GM23248 (cell line): ENCODE data around the gene IPO5. TPM values are rescaled to one million over a fixed set of nuclear protein-coding genes. Genes with fewer than 3 reads are reported as not detected.
A peak's percentile ranks its signal among the peaks of the same experiment; 100 is the strongest.

ENCODE experiments used
- DNase-seq: peaks from one replicate; pipeline ENCODE4 v3.0.0-alpha.2; 2015
- H2AFZ ChIP-seq: fragments of 200-600 bp; sonication (generic); 2 replicates; pipeline ENCODE4 v1.6.1; 2016; ENCODE audit warnings: antibody characterized with exemption
- H3F3A ChIP-seq: fragments of 200-600 bp; sonication (generic); 2 replicates; pipeline ENCODE4 v1.6.1; 2016; ENCODE audit warnings: mild to moderate bottlenecking, antibody characterized with exemption, mixed run types; ENCODE audit not compliant: insufficient read depth
- H3K27ac ChIP-seq: fragments of 200-600 bp; sonication (generic); 2 replicates; pipeline ENCODE4 v1.5.1; 2016; ENCODE audit warnings: mild to moderate bottlenecking
- H3K27me3 ChIP-seq: fragments of 200-600 bp; sonication (generic); replicated peaks from 2 replicates; pipeline ENCODE4 v1.6.1; 2016; ENCODE audit warnings: mild to moderate bottlenecking; ENCODE audit not compliant: insufficient read depth
- H3K36me3 ChIP-seq: fragments of 200-600 bp; sonication (generic); 2 replicates; pipeline ENCODE4 v1.6.1; 2016; ENCODE audit warnings: low read depth, mild to moderate bottlenecking
- H3K4me1 ChIP-seq: fragments of 200-600 bp; sonication (generic); 2 replicates; pipeline ENCODE4 v1.6.1; 2016; ENCODE audit warnings: mild to moderate bottlenecking; ENCODE audit not compliant: insufficient read depth
- H3K4me2 ChIP-seq: fragments of 200-600 bp; sonication (generic); one replicate; pipeline ENCODE4 v1.6.1; 2016; ENCODE audit warnings: mild to moderate bottlenecking; ENCODE audit not compliant: unreplicated experiment
- H3K4me3 ChIP-seq: fragments of 200-600 bp; sonication (generic); 2 replicates; pipeline ENCODE4 v1.5.1; 2016; ENCODE audit warnings: mild to moderate bottlenecking
- H3K79me2 ChIP-seq: fragments of 200-600 bp; sonication (generic); 2 replicates; pipeline ENCODE4 v1.6.1; 2016; ENCODE audit warnings: mild to moderate bottlenecking; ENCODE audit not compliant: insufficient read depth
- H3K9ac ChIP-seq: fragments of 200-600 bp; sonication (generic); 2 replicates; pipeline ENCODE4 v1.6.1; 2016; ENCODE audit warnings: mild to moderate bottlenecking
- H3K9me2 ChIP-seq: fragments of 200-600 bp; sonication (generic); 2 replicates; pipeline ENCODE4 v1.6.1; 2016; ENCODE audit warnings: mixed run types, mild to moderate bottlenecking, moderate library complexity; ENCODE audit not compliant: insufficient read depth
- H3K9me3 ChIP-seq: fragments of 200-600 bp; sonication (generic); one replicate; pipeline ENCODE4 v1.6.1; 2017; ENCODE audit warnings: low read depth
- H4K20me1 ChIP-seq: fragments of 200-600 bp; sonication (generic); 2 replicates; pipeline ENCODE4 v1.6.0; 2016; ENCODE audit not compliant: insufficient read depth
- EZH2 ChIP-seq: fragments of 200-600 bp; sonication (generic); IDR thresholded peaks from 2 replicates; pipeline ENCODE4 v1.6.1; 2018; ENCODE audit warnings: antibody characterized with exemption, mild to moderate bottlenecking; ENCODE audit not compliant: insufficient read depth, poor library complexity, severe bottlenecking
- EZH2phosphoT487 ChIP-seq: fragments of 200-600 bp; sonication (generic); IDR thresholded peaks from 2 replicates; pipeline ENCODE4 v1.6.1; 2018; ENCODE audit warnings: antibody characterized with exemption, moderate library complexity, mild to moderate bottlenecking, low read depth; ENCODE audit not compliant: insufficient read depth
- WGBS, 2 experiments: methylation state at CpG; one replicate each; pipeline ENCODE4 v1.1.6; 2015 to 2017; ENCODE audit warnings: low lambda C conversion rate in 2 of 2, low coverage in 1 of 2; ENCODE audit errors: missing lambda C conversion rate in 2 of 2; 5-methylcytosine and 5-hydroxymethylcytosine counted together
- in situ Hi-C: fragments of 300-500 bp; cut with MboI; formaldehyde crosslinking; loops from 2 replicates; pipeline ENCODE4 v1.15.0; 2020
- polyA plus RNA-seq: library from polyadenylated mRNA; unstranded; fragments of >200 nt; fragmentation: Nextera tagmentation; extraction: Ambion mirVana; gene quantifications from 2 replicates; pipeline ENCODE4 v1.2.1, GENCODE V29; 2016
- total RNA-seq: library from RNA; depleted of rRNA; stranded (reverse); fragments of >200 nt; shearing (Covaris generic); gene quantifications from 2 replicates; pipeline ENCODE4 v1.2.3, GENCODE V29; 2014

The IPO5 gene
- total and polyA plus RNA-seq, 2 experiments from 2014 or later = 97.4 to 229 TPM

DNA sequence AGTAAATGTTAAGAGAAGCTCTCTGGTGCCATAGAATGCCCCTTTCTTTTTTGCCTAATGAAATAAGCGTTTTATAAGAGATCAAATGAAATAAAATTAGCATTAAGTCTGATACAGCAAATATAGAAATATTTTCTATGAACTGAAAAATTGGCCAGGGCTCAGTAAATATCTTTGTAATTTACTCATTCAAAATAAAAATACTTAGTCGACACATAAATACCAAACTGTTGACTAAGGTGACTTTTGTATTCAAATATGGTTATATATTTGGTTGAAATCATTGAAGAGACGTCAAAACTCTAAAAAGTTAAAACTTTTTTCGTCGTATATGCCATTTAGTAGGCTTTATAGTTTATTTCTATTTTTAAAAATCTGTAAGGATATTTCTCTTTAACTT is 25.6 kb downstream of the IPO5 start:
- DNase-seq = peak; percentile 64
- no peaks in the 10 kb centered on the region; the same call in 1 of the 2 replicates for H4K20me1 ChIP-seq
- H2AFZ ChIP-seq = no peak overlapping the region
- H3K79me2 ChIP-seq = peaks cover 71% of the 10 kb centered on the region
- H3F3A ChIP-seq = peaks cover 47% of the 10 kb centered on the region
- H3K36me3 ChIP-seq = peaks cover 11% of the 10 kb centered on the region
- no peaks in the 10 kb centered on the region for H3K9me2 ChIP-seq
- no peaks in the 10 kb centered on the region for H3K9me3 ChIP-seq
- peaks cover 49% of the 10 kb centered on the region for H3K4me1 ChIP-seq
- H3K4me3 ChIP-seq = peak overlapping the region; percentile 93
- 30 to 31% methylated on average over 5 of the region's 5 CpGs for WGBS, 2 experiments
- peak overlapping the region; percentile 90 for H3K9ac ChIP-seq
- peak overlapping the region; percentile 93 for H3K4me2 ChIP-seq
- H3K27me3 ChIP-seq = no peaks in the 10 kb centered on the region
- no peak for TF ChIP-seq EZH2
- no peak for TF ChIP-seq EZH2phosphoT487
- peak overlapping the region; percentile 67 for H3K27ac ChIP-seq
- in situ Hi-C loops = no loop called here

DNA sequence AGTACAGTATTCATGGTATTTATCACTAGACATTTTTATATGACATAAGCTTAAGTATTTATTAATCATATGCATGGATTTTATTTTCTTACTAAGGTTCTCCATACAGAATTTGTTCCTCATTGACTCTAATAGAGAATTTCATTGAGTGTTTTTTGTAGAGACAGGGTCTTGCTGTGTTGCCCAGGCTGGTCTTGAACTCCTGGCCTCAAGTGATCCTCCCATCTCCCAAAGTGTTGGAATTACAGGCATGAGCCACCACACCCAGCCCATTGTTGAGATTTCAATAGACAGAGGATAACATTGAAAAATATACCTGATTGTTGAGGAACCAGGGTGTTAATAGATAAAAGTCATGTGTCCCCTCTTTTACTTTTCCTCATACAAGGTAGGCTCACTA is 26.1 kb downstream of the IPO5 start:
- H3K9me2 ChIP-seq = no peaks in the 10 kb centered on the region
- H3K4me1 ChIP-seq = peaks cover 49% of the 10 kb centered on the region
- H3K9ac ChIP-seq = no peak overlapping the region
- TF ChIP-seq EZH2phosphoT487 (no peak), EZH2 (no peak)
- peak overlapping the region; percentile 93 for H3K4me3 ChIP-seq
- H3K79me2 ChIP-seq = peaks cover 76% of the 10 kb centered on the region
- H4K20me1 ChIP-seq = no peaks in the 10 kb centered on the region; the same call in 1 of the 2 replicates
- no peak for DNase-seq
- peak overlapping the region; percentile 93 for H3K4me2 ChIP-seq
- H3K36me3 ChIP-seq = peaks cover 16% of the 10 kb centered on the region
- no peaks in the 10 kb centered on the region for H3K9me3 ChIP-seq
- H3K27ac ChIP-seq = peak overlapping the region; percentile 67
- peaks cover 47% of the 10 kb centered on the region for H3F3A ChIP-seq
- H2AFZ ChIP-seq = no peak overlapping the region
- in situ Hi-C loops = no loop called here
- no peaks in the 10 kb centered on the region for H3K27me3 ChIP-seq

DNA sequence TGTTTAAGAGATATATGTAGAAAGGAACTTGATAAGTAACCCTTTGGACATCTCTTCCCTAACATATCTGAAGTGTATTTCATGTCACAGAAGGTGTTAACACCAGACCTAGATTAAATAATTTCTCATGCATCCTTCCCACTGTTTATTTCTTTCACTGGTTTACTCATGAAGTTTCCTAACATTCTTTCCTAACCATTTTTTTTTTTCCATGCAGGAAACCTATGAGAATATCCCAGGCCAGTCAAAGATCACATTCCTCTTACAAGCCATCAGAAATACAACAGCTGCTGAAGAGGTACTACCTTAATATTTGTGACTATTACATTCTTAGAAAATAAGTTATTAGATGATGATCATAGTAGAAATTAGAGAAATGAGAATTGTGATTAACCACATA is 28.8 kb downstream of the IPO5 start:
- H3F3A ChIP-seq = peaks cover 40% of the 10 kb centered on the region
- in situ Hi-C loops = loop anchor here (10.0 kb wide), 1 partner anchor 127 kb away; no protein-coding TSS in a partner anchor
- no peak overlapping the region for H3K4me2 ChIP-seq
- no peaks in the 10 kb centered on the region; the same call in 1 of the 2 replicates for H4K20me1 ChIP-seq
- H3K4me1 ChIP-seq = peaks cover 49% of the 10 kb centered on the region
- DNase-seq = peak; percentile 43
- H3K9me2 ChIP-seq = no peaks in the 10 kb centered on the region
- TF ChIP-seq EZH2 (no peak), EZH2phosphoT487 (no peak)
- H3K79me2 ChIP-seq = peaks cover 98% of the 10 kb centered on the region
- H3K9me3 ChIP-seq = no peaks in the 10 kb centered on the region
- H3K9ac ChIP-seq = 0 out of 2 replicates have a peak overlapping the region, but pooled peaks have one; percentile 2
- peak overlapping the region; percentile 35 for H3K27ac ChIP-seq
- no peak overlapping the region for H3K4me3 ChIP-seq
- H2AFZ ChIP-seq = no peak overlapping the region
- H3K27me3 ChIP-seq = no peaks in the 10 kb centered on the region
- peaks cover 42% of the 10 kb centered on the region for H3K36me3 ChIP-seq

DNA sequence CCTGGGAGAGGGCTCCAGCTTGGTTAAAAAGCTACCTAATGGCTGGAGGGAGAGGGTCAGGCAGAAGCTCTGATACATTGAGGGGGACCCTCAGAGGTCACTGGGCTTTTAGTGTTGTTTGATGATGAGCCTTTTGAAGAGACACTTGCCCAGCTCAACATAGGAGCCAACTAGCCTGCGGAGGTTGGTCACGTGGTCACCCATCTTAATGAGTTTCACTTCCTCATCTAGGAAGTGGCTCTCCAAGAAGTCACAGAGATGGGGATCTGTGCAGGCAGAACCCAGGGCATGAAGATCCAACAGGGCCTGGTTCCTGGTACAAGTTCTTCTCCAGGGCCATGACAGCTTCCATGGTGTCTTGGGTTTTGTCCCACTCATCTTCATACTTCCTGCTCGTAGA is 33.4 kb downstream of the IPO5 start:
- H3F3A ChIP-seq = peaks cover 17% of the 10 kb centered on the region; the same call in 1 of the 2 replicates
- no peak overlapping the region for H3K9ac ChIP-seq
- H3K79me2 ChIP-seq = peaks cover 80% of the 10 kb centered on the region
- H3K27me3 ChIP-seq = no peaks in the 10 kb centered on the region
- H3K27ac ChIP-seq = no peak overlapping the region
- WGBS, 2 experiments = 80 to 89% methylated on average over 3 of the region's 3 CpGs
- no peaks in the 10 kb centered on the region; the same call in 1 of the 2 replicates for H4K20me1 ChIP-seq
- H3K36me3 ChIP-seq = peaks cover 80% of the 10 kb centered on the region
- no peak overlapping the region for H3K4me2 ChIP-seq
- no peak for TF ChIP-seq EZH2
- no peak for TF ChIP-seq EZH2phosphoT487
- H3K4me3 ChIP-seq = no peak overlapping the region
- H3K9me3 ChIP-seq = no peaks in the 10 kb centered on the region
- H2AFZ ChIP-seq = no peak overlapping the region
- DNase-seq = no peak
- in situ Hi-C loops = loop anchor here (10.0 kb wide), 1 partner anchor 132 kb away; no protein-coding TSS in a partner anchor
- H3K4me1 ChIP-seq = peaks cover 10% of the 10 kb centered on the region
- no peaks in the 10 kb centered on the region for H3K9me2 ChIP-seq

DNA sequence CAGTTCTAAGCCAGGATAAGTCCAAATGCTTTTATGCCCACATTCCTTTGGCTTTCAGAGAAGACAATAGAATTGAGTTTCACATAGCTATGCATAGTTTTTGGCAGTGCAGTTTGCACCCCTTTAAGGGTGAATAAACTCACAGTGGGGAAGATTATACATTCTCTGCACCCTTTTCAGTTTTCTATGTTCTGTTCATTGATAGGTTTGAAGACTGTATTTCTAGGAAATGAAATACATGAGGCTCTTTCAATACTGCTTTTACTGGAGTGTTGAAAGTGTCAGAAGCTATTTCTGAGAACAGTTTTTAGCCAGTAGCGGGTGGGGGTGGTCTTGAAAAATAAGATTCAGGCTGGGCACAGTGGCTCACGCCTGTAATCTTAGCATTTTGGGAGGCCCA is 46.2 kb downstream of the IPO5 start:
- no peaks in the 10 kb centered on the region for H3K4me1 ChIP-seq
- no peak overlapping the region for H3K4me3 ChIP-seq
- TF ChIP-seq EZH2 (no peak), EZH2phosphoT487 (no peak)
- H2AFZ ChIP-seq = no peak overlapping the region
- H3F3A ChIP-seq = peaks cover 20% of the 10 kb centered on the region; the same call in 1 of the 2 replicates
- in situ Hi-C loops = no loop called here
- no peak overlapping the region for H3K4me2 ChIP-seq
- no peaks in the 10 kb centered on the region for H4K20me1 ChIP-seq
- 97 to 98% methylated on average over 2 of the region's 2 CpGs for WGBS, 2 experiments
- no peaks in the 10 kb centered on the region for H3K9me2 ChIP-seq
- peaks cover 14% of the 10 kb centered on the region for H3K79me2 ChIP-seq
- H3K9me3 ChIP-seq = no peaks in the 10 kb centered on the region
- no peak for DNase-seq
- H3K36me3 ChIP-seq = peaks cover 81% of the 10 kb centered on the region
- H3K27ac ChIP-seq = no peak overlapping the region
- no peaks in the 10 kb centered on the region for H3K27me3 ChIP-seq
- no peak overlapping the region for H3K9ac ChIP-seq
